GM12878 (cell line): ENCODE measurements around the gene WDR91. TPM values are rescaled to one million over a fixed set of nuclear protein-coding genes. Genes with fewer than 3 reads are reported as not detected.

Experiments used
- BACH1 ChIP-seq: fragments of 450-650 bp; IDR thresholded peaks from 2 replicates; pipeline ENCODE4 v1.6.1; 2017; ENCODE audit warnings: mild to moderate bottlenecking, borderline replicate concordance
- CBFB ChIP-seq: IDR thresholded peaks from 2 replicates; pipeline ENCODE4 v1.6.1; 2016; ENCODE audit warnings: antibody characterized with exemption, low read depth
- CEBPB ChIP-seq, 2 experiments: fragments of 150-350 bp in 1 of 2; IDR thresholded peaks; 2 replicates each; pipeline ENCODE4 v1.6.1; 2012 to 2014; ENCODE audit warnings: low read depth in 2 of 2, low read length in 2 of 2, borderline replicate concordance in 1 of 2, inconsistent platforms in 1 of 2
- CHD1 ChIP-seq: IDR thresholded peaks from 2 replicates; pipeline ENCODE4 v1.6.1; 2012; ENCODE audit warnings: low read depth, low read length, improper control_type of control experiment
- EED ChIP-seq: sonication (generic); IDR thresholded peaks from 2 replicates; pipeline ENCODE4 v1.6.1; 2016; ENCODE audit warnings: antibody characterized with exemption, low read depth
- ESRRA ChIP-seq: IDR thresholded peaks from 2 replicates; pipeline ENCODE4 v1.6.1; 2012; ENCODE audit warnings: mild to moderate bottlenecking, low read length, improper control_type of control experiment
- FOS ChIP-seq: IDR thresholded peaks from 3 replicates; pipeline ENCODE4 v1.6.1; 2011; ENCODE audit warnings: borderline replicate concordance; ENCODE audit not compliant: insufficient read length; ENCODE audit errors: extremely low read depth
- IRF3 ChIP-seq: fragments of 450-650 bp; IDR thresholded peaks from 2 replicates; pipeline ENCODE4 v1.6.1; 2014; ENCODE audit warnings: mild to moderate bottlenecking
- IRF5 ChIP-seq: fragments of 450-650 bp; IDR thresholded peaks from 2 replicates; pipeline ENCODE4 v1.6.1; 2017; ENCODE audit warnings: borderline replicate concordance
- LARP7 ChIP-seq: fragments of 450-650 bp; IDR thresholded peaks from 2 replicates; pipeline ENCODE4 v1.6.1; 2017; ENCODE audit warnings: mild to moderate bottlenecking
- NFXL1 ChIP-seq: fragments of 450-650 bp; IDR thresholded peaks from 2 replicates; pipeline ENCODE4 v1.6.1; 2017; ENCODE audit warnings: antibody characterized with exemption, mild to moderate bottlenecking, borderline replicate concordance
- NR2C1 ChIP-seq: fragments of 450-650 bp; IDR thresholded peaks from 2 replicates; pipeline ENCODE4 v1.6.1; 2017; ENCODE audit warnings: antibody characterized with exemption, mild to moderate bottlenecking, moderate library complexity
- NRF1 ChIP-seq: conservative IDR thresholded peaks from 2 replicates; pipeline ENCODE4 v1.6.1; 2011; ENCODE audit warnings: mild to moderate bottlenecking, low read depth, low read length, improper control_type of control experiment
- PAX5 ChIP-seq: IDR thresholded peaks from 2 replicates; pipeline ENCODE4 v1.6.1; 2011; ENCODE audit warnings: low read depth, low read length, borderline replicate concordance
- PML ChIP-seq: IDR thresholded peaks from 2 replicates; pipeline ENCODE4 v1.6.1; 2012; ENCODE audit warnings: low read length, inconsistent platforms
- RELA ChIP-seq: fragments of 450-650 bp; IDR thresholded peaks from 2 replicates; pipeline ENCODE4 v1.8.0; 2014; ENCODE audit warnings: borderline replicate concordance; ENCODE audit not compliant: partially characterized antibody
- RELB ChIP-seq: fragments of 450-650 bp; IDR thresholded peaks from 2 replicates; pipeline ENCODE4 v1.6.1; 2017; ENCODE audit warnings: low read depth, mild to moderate bottlenecking, moderate library complexity
- SIN3A ChIP-seq: IDR thresholded peaks from 2 replicates; pipeline ENCODE4 v1.6.1; 2012; ENCODE audit warnings: low read depth, low read length, improper control_type of control experiment
- SMAD5 ChIP-seq: IDR thresholded peaks from 2 replicates; pipeline ENCODE4 v1.6.1; 2016; ENCODE audit warnings: antibody characterized with exemption, low read depth
- SREBF2 ChIP-seq: IDR thresholded peaks from 2 replicates; pipeline ENCODE4 v1.6.1; 2012; ENCODE audit warnings: mild to moderate bottlenecking, low read length
- STAT1 ChIP-seq: fragments of 450-650 bp; conservative IDR thresholded peaks from 2 replicates; pipeline ENCODE4 v1.6.1; 2014; ENCODE audit warnings: antibody characterized with exemption, mild to moderate bottlenecking
- TCF12 ChIP-seq: IDR thresholded peaks from 2 replicates; pipeline ENCODE4 v1.6.1; 2011; ENCODE audit warnings: low read depth, mild to moderate bottlenecking, low read length
- YY1 ChIP-seq: IDR thresholded peaks from 2 replicates; pipeline ENCODE4 v1.6.1; 2011; ENCODE audit warnings: low read depth, mild to moderate bottlenecking, low read length
- ZBED1 ChIP-seq: IDR thresholded peaks from 2 replicates; pipeline ENCODE4 v1.6.1; 2016; ENCODE audit warnings: borderline replicate concordance
- polyA plus RNA-seq, 11 experiments: library from polyadenylated mRNA; depleted of rRNA in 4 of 11; unstranded in 6 of 11; stranded (reverse) in 5 of 11; fragments of >200 nt; fragmentation: Nextera tagmentation in 4 of 11; fragmentation: Illumina TruSeq in 1 of 11; extraction: Ambion mirVana in 4 of 11; extraction: Trizol in 1 of 11; gene quantifications; 1 replicate in 1 of 11; 2 replicates in 10 of 11; pipeline versions ENCODE4 v1.2.1 to v1.2.3, GENCODE V29; 2011 to 2016; ENCODE audit warnings: inconsistent platforms in 2 of 11, missing spikeins in 2 of 11, low read depth in 1 of 11
- total RNA-seq, 4 experiments: library from RNA; depleted of rRNA in 3 of 4; stranded (reverse); fragments of >200 nt in 3 of 4; fragmentation: Illumina TruSeq in 1 of 4; extraction: Trizol in 1 of 4; gene quantifications; 2 replicates each; pipeline versions ENCODE4 v1.2.1 to v1.2.3, GENCODE V29; 2013 to 2021
- TF ChIP-seq, protein P1 (sequence below), 3 experiments: IDR thresholded peaks in 2 of 3; conservative IDR thresholded peaks in 1 of 3; 2 replicates each; pipeline ENCODE4 v1.5.1; 2011; ENCODE audit warnings: low read depth in 3 of 3, low read length in 3 of 3, mild to moderate bottlenecking in 3 of 3, control low read depth in 2 of 3, moderate library complexity in 2 of 3, inconsistent platforms in 1 of 3, mixed read lengths in 1 of 3; ENCODE audit not compliant: control insufficient read depth in 2 of 3, insufficient read depth in 1 of 3; ENCODE audit errors: extremely low read depth in 1 of 3
- TF ChIP-seq, protein P2 (sequence below): IDR thresholded peaks from 2 replicates; pipeline ENCODE4 v1.6.1; 2011; ENCODE audit warnings: borderline replicate concordance, low read depth, mild to moderate bottlenecking, moderate library complexity, mixed read lengths, low read length; ENCODE audit not compliant: insufficient read depth; ENCODE audit errors: extremely low read length

WDR91 gene
- total and polyA plus RNA-seq, 10 of the 15 experiments (the other 5 are each of a cell fraction or from before 2014, with no cell fraction given): 7.6 to 83.3 (median 16.5) TPM

GRCh38 chr7:135151533-135151932 is 59.8 kb downstream of the WDR91 start (continued):
- TF ChIP-seq IRF3 (no peak), YY1 (no peak), SREBF2 (no peak), TCF12 (no peak), SIN3A (no peak), CEBPB (IDR thresholded peaks at IDR 0.05; ENCODE audit: borderline replicate concordance in 1 of 2, low read depth in 2 of 2, low read length in 2 of 2) (no peak), IRF5 (no peak), NFXL1 (no peak), NRF1 (no peak), EED (0 out of 2 replicates have a peak, but pooled peaks have one; percentile 18), FOS (no peak), BACH1 (no peak; the same call in 1 of the 2 replicates), PML (no peak), RELB (no peak), STAT1 (no peak), RELA (no peak), CBFB (no peak), CHD1 (no peak), ESRRA (no peak), NR2C1 (no peak), SMAD5 (no peak), ZBED1 (no peak), PAX5 (no peak), LARP7 (no peak; the same call in 1 of the 2 replicates)
- TF ChIP-seq, protein P1, sequence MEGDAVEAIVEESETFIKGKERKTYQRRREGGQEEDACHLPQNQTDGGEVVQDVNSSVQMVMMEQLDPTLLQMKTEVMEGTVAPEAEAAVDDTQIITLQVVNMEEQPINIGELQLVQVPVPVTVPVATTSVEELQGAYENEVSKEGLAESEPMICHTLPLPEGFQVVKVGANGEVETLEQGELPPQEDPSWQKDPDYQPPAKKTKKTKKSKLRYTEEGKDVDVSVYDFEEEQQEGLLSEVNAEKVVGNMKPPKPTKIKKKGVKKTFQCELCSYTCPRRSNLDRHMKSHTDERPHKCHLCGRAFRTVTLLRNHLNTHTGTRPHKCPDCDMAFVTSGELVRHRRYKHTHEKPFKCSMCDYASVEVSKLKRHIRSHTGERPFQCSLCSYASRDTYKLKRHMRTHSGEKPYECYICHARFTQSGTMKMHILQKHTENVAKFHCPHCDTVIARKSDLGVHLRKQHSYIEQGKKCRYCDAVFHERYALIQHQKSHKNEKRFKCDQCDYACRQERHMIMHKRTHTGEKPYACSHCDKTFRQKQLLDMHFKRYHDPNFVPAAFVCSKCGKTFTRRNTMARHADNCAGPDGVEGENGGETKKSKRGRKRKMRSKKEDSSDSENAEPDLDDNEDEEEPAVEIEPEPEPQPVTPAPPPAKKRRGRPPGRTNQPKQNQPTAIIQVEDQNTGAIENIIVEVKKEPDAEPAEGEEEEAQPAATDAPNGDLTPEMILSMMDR (IDR thresholded peaks at IDR 0.05 in 2 of 3, conservative IDR thresholded peaks at IDR 0.05 in 1 of 3; ENCODE audit: control insufficient read depth in 2 of 3, extremely low read depth in 1 of 3, insufficient read depth in 1 of 3, low read depth in 3 of 3, low read length in 3 of 3): no peak
- TF ChIP-seq, protein P2, sequence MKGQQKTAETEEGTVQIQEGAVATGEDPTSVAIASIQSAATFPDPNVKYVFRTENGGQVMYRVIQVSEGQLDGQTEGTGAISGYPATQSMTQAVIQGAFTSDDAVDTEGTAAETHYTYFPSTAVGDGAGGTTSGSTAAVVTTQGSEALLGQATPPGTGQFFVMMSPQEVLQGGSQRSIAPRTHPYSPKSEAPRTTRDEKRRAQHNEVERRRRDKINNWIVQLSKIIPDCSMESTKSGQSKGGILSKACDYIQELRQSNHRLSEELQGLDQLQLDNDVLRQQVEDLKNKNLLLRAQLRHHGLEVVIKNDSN: peak; percentile 23
